Measurements from ENCODE around the gene TTLL10.
"Not testable (repeated sequence)": the region's sequence is repeated elsewhere in the genome, so short reads cannot be mapped to it uniquely, and the experiment has no call there.

The TTLL10 gene

GRCh38 chr1:1141244-1141910, 32.3 kb upstream of the TTLL10 start:
- DNase-seq: no peak

GRCh38 chr1:1141911-1142250, 31.8 kb upstream of the TTLL10 start:
- DNase-seq: no peak

- not testable (repeated sequence) for DNase-seq
Observed at GRCh38 chr1:1142352-1142751, 31.3 kb upstream of the TTLL10 start.

- DNase-seq: no peak
Observed at GRCh38 chr1:1142844-1143243, 30.8 kb upstream of the TTLL10 start.

GRCh38 chr1:1143636-1144035, 30.0 kb upstream of the TTLL10 start:
- DNase-seq: no peak

- no peak for DNase-seq
Observed at GRCh38 chr1:1144122-1144842, 29.4 kb upstream of the TTLL10 start.

DNA sequence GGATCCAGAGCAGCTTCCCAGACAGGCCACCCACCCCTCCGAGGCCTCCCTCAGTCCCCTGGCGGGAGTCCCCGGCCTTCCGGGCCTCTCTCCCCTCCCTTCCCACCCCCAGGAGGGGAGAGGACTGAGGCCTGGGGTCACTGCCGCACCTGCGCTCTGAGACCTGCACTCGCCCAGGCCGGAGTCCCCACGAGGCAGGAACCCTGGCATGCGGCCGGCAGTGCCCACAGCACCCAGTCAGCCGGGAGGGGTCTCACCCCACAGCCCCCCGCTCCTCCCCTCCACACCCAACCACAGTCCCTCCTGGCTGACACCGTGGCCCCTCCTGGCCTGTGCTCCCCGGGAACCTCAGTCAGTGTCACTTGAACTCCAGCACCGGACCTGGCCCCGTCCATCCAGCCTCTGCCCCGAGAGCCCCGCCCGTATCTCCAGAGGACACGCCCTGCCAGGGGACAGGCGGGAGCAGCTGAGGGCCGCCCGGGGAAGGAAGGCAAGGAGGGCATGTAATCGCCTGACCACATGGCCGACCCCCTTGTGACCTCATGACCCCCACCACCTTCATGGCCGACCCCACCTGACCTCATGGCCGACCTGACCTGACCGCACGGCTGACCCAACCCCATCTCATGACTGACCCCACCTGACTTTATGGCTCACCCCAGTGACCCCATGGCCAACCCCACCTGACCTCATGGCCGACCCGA, 28.7 kb upstream of the TTLL10 start:
- no peak for DNase-seq

DNA sequence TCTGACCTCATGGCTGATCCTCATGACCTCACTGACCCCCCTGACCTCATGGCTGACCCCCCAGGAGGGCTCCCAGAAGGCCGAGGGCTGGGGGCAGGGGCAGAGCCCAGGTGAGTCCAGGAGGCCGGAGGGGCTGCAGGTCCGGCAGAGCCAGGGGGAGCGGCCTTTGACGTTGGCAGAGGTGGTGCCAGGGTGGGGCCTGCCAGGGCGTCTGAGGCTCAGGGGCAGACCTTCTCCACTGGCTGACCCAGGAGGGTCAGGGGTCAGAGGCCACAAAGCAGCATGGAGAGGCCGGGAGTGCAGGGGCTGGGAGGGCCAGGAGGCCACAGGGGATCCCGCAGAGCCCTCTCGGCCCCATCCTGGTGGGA, 28.1 kb upstream of the TTLL10 start:
- DNase-seq: no peak

DNA sequence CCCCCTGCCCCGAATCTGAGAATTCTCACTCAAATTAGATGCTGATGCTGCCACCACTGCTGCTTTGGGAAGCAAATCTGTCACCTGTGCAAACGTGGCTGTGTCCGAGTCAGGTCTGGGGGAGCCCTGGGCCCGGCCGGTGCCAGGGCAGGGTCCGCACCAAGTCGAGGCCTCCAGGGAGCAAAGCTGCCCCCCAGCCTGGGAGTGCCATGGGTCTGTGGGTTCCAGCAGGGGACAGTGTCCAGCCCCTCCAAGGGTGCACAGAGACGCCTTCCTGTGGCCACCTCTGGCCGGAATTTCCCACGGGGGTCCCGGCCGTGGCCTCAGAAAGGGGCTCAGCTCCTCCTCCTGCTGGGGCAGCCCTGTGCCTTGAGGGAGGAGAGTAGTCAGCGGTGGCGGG, 27.7 kb upstream of the TTLL10 start:
- no peak for DNase-seq

- no peak for DNase-seq
Observed at GRCh38 chr1:1146596-1146995, 27.1 kb upstream of the TTLL10 start.

GRCh38 chr1:1148061-1148460, 25.6 kb upstream of the TTLL10 start:
- DNase-seq: no peak

- no peak for DNase-seq
Observed at GRCh38 chr1:1148569-1148968, 25.1 kb upstream of the TTLL10 start.

DNA sequence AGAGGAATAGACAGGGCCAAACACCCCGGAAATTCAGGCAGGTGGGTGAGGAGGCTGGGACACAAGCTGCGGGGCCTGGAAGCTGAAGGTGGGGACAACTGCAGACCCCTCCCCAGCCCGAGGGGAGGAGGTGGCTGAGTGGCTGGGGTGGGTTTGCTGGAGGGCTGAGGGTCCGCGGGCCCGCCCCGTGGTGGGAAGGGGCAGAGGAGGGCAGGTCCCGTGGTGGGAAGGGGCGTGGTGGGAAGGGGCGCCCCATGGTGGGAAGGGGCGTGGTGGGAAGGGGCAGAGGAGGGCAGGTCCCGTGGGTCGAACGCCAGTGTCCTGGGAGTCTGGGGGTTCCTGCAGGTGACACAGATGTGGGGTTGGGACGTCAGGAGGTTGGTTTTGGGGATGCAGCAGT, 24.3 kb upstream of the TTLL10 start:
- no peak for DNase-seq

DNA sequence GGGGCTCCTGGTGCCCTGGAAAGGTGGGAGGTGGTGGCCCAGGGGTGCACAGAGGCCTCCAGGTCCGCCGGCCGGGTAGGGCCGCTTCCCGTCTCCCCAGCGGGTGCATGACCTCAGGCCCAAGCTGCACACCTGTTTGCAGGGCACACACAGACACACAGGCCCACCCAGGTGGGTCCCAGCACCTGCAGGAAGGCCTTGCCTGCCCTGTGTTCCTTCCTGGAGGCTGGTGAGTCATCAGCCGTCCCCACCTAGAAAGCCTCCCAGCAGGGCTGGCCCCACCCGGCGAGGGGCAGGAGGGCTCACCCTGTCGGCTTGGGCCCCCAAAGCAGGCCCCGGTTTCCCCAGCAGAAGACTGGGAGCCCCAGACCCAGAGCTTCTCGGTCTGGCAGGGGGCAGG, 23.6 kb upstream of the TTLL10 start:
- DNase-seq: no peak

DNA sequence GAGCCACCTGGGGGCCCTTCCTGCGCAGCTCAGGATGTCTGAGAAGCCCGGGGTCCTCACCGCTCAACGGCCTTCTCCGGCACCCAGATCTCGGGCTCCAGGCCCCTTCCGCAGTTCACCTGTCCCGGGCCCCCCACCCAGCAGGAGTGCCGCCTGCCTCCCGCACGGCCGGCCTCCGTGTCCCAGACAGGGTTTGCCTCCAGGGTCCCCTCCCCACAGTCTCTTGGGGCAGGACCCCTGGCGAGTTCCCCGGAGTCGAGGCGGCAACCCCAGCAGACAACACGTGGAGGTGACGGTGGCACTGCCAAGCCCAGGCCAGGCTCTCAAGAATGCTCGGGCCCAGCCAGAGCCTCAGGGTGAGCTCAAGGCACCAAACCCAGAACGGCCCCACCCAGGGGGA, 22.4 kb upstream of the TTLL10 start:
- no peak for DNase-seq

- not testable (repeated sequence) for DNase-seq
Observed at GRCh38 chr1:1152431-1152830, 21.2 kb upstream of the TTLL10 start.

DNA sequence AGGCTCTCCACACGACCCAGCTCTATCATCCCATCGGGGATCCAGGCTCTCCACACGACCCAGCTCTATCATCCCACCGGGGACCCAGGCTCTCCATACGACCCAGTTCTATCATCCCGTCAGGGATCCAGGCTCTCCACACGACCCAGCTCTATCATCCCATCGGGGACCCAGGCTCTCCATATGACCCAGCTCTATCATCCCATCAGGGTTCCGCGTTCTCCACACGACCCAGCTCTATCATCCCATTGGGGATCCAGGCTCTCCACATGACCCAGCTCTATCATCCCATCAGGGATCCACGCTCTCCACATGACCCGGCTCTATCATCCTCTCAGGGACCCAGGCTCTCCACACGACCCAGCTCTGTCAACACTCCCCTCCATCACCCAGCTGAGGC, 20.5 kb upstream of the TTLL10 start:
- DNase-seq: not testable (repeated sequence)

DNA sequence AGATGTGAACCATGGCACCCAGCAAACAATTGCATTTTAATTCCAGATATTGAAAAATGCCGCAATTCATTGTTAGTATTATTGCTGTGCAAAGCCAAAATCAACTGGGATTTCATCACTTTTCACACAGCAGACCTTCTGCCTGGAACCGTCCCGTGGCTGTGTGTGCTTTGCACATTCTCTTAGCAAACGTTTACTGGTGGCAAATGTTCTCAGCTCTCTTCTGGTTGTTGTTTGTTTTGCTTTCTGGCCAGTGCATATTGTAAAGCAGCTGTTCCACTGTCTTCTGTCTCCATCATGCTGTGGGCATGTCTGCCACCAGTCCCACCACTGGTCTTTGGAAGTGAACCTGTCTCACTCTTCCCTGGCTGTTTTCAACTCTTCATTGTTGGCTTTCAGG, 19.8 kb upstream of the TTLL10 start:
- DNase-seq: no peak

DNA sequence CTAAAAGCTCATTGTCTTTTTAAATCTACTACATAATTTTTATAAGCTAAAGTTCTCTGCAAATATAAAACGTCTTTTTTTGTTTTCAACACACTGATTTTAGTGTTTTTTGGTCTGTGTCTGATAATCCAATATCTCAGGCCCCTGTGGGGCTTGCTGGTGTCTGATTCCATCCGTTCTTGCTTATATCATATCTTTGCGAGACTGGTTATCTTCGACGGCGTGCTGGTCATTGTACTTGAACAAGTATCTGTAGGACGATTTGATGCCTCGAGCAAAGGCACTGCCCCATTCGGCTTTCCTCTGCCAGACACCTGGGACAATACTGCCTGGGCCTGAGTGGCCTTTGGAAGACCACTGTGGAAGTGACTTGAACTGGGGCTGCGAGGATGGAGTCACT, 18.4 kb upstream of the TTLL10 start:
- DNase-seq: no peak

- no peak for DNase-seq
Observed at GRCh38 chr1:1156140-1157032, 17.3 kb upstream of the TTLL10 start.

GRCh38 chr1:1157033-1157365, 16.7 kb upstream of the TTLL10 start:
- no peak for DNase-seq

DNA sequence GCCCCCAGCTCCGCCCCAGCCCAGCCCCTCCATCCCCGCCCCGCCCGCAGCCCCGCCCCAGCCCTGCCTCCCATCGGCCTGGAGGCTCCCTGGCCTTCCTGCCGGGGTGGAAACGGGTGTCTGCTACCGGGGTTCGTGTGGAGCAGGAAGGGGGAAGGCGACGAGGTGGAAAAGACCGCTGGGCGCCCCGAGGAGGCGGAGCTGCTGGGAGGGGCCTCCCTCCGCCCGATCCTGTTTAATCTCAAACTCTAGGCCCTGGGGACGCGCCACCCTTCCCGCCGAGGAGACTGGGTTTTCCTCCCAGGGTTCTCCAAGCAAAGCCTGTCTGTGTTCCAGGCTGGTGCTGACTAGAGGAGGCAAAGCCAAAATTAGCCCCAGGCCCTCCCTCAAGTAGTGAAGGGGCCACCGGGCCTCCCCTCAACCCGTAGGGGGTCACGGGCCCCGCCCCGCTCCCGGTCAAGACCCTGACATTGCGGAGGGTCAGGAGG, 16.2 kb upstream of the TTLL10 start:
- DNase-seq: peak in 1 of 2 experiments; percentile 4
